GM12878 (cell line): ENCODE results near the gene PPM1N. TPM values are rescaled to one million over a fixed set of nuclear protein-coding genes. Genes with fewer than 3 reads are reported as not detected.

ENCODE experiments used
- ATAC-seq: fragments of 200-7000 bp; cut with Tn5 transposase; 3 replicates; pipeline ENCODE4 v1.9.1; 2020; ENCODE audit warnings: mild to moderate bottlenecking, moderate library complexity
- BruUV-seq: library from RNA; stranded (reverse); fragments of 400-500 nt; replicated peaks from 2 replicates; lab custom pipeline; 2021; lab: Mats Ljungman, UMichigan
- CTCF ChIA-PET: fragments of 300-600 bp; sonication (Branson Sonifier 250); formaldehyde crosslinking; extraction: SDS; loops from one replicate; lab custom pipeline; 2021; ENCODE audit warnings: inconsistent platforms; lab: Yijun Ruan, JAX
- POLR2A ChIA-PET: fragments of 350-600 bp; formaldehyde crosslinking; extraction: SDS; loops from one replicate; lab custom pipeline; 2021; ENCODE audit warnings: inconsistent platforms; lab: Charles Lee
- RAD21 ChIA-PET: fragments of 300-600 bp; sonication (Branson Sonifier 250); formaldehyde crosslinking; loops from one replicate; lab custom pipeline; 2023; ENCODE audit warnings: antibody characterized with exemption; ENCODE audit not compliant: unreplicated experiment; lab: Charles Lee
- SMC1A ChIA-PET: fragments of 300-600 bp; sonication (Branson Sonifier 250); formaldehyde crosslinking; loops from one replicate; lab custom pipeline; 2023; ENCODE audit not compliant: unreplicated experiment, uncharacterized antibody; lab: Charles Lee
- DNase-seq: peaks from one replicate; pipeline ENCODE4 v3.0.0-alpha.2; 2011; ENCODE audit warnings: low read depth, low spot score
- FAIRE-seq: peaks from 3 replicates; lab custom pipeline; 2011; peaks lifted over from hg19 to GRCh38; lab: Jason Lieb, UNC
- H2AFZ ChIP-seq: 2 replicates; pipeline ENCODE4 v1.6.0; 2011; ENCODE audit warnings: low read depth, low read length, control low read depth; ENCODE audit not compliant: control insufficient read depth
- H3K27ac ChIP-seq: 2 replicates; pipeline ENCODE4 v1.5.1; 2011; ENCODE audit warnings: control low read depth; ENCODE audit not compliant: control insufficient read depth, insufficient read depth
- H3K27me3 ChIP-seq, 2 experiments: replicated peaks in 1 of 2; 2 replicates each; pipeline versions ENCODE4 v1.6.0 to v1.6.1; 2011; ENCODE audit warnings: low read length in 1 of 2; ENCODE audit not compliant: control insufficient read depth in 2 of 2, insufficient read depth in 2 of 2
- H3K36me3 ChIP-seq, 2 experiments: 2 replicates each; pipeline ENCODE4 v1.5.1; 2011; ENCODE audit warnings: low read length in 1 of 2; ENCODE audit not compliant: control insufficient read depth in 2 of 2, insufficient read depth in 2 of 2
- H3K4me1 ChIP-seq: 2 replicates; pipeline ENCODE4 v1.6.1; 2011; ENCODE audit warnings: mild to moderate bottlenecking, low read length, moderate library complexity, mixed read lengths; ENCODE audit not compliant: control insufficient read depth, insufficient read depth
- H3K4me2 ChIP-seq: 2 replicates; pipeline ENCODE4 v1.6.0; 2011; ENCODE audit warnings: control low read depth; ENCODE audit not compliant: control insufficient read depth, insufficient read depth
- H3K4me3 ChIP-seq: fragments of 200-600 bp; sonication (generic); 2 replicates; pipeline ENCODE4 v1.5.1; 2016
- H3K79me2 ChIP-seq: 2 replicates; pipeline ENCODE4 v1.6.0; 2011; ENCODE audit warnings: low read length; ENCODE audit not compliant: control insufficient read depth, insufficient read depth
- H3K9ac ChIP-seq: 2 replicates; pipeline ENCODE4 v1.8.0; 2011; ENCODE audit warnings: low read length, control low read depth, mixed read lengths; ENCODE audit not compliant: control insufficient read depth, insufficient read depth
- H3K9me3 ChIP-seq: replicated peaks from 3 replicates; pipeline ENCODE4 v1.5.1; 2011; ENCODE audit warnings: mild to moderate bottlenecking, low read length; ENCODE audit not compliant: control insufficient read depth, insufficient read depth
- H4K20me1 ChIP-seq: 2 replicates; pipeline ENCODE4 v1.6.0; 2011; ENCODE audit not compliant: control insufficient read depth, insufficient read depth
- BRCA1 ChIP-seq: IDR thresholded peaks from 2 replicates; pipeline ENCODE4 v1.6.1; 2011; ENCODE audit warnings: low read depth, low read length, improper control_type of control experiment
- CEBPZ ChIP-seq: fragments of 150-350 bp; IDR thresholded peaks from 2 replicates; pipeline ENCODE4 v1.6.1; 2016; ENCODE audit warnings: low read depth, low read length
- MAX ChIP-seq: IDR thresholded peaks from 2 replicates; pipeline ENCODE4 v1.6.1; 2012; ENCODE audit warnings: low read depth, low read length, improper control_type of control experiment
- MEF2A ChIP-seq: IDR thresholded peaks from 2 replicates; pipeline ENCODE4 v1.6.1; 2011; ENCODE audit warnings: low read depth, mild to moderate bottlenecking, low read length, moderate library complexity; ENCODE audit not compliant: insufficient read depth
- MLLT1 ChIP-seq: fragments of 450-650 bp; IDR thresholded peaks from 2 replicates; pipeline ENCODE4 v1.6.1; 2016; ENCODE audit warnings: mild to moderate bottlenecking
- NFXL1 ChIP-seq: fragments of 450-650 bp; IDR thresholded peaks from 2 replicates; pipeline ENCODE4 v1.6.1; 2017; ENCODE audit warnings: antibody characterized with exemption, mild to moderate bottlenecking, borderline replicate concordance
- NFYB ChIP-seq: IDR thresholded peaks from 2 replicates; pipeline ENCODE4 v1.6.1; 2011; ENCODE audit warnings: low read depth, mild to moderate bottlenecking, low read length, improper control_type of control experiment, moderate library complexity; ENCODE audit not compliant: insufficient read depth
- RAD21 ChIP-seq: IDR thresholded peaks from 2 replicates; pipeline ENCODE4 v1.6.1; 2011; ENCODE audit warnings: mild to moderate bottlenecking, low read depth, low read length, moderate library complexity; ENCODE audit not compliant: insufficient read depth
- RAD51 ChIP-seq: fragments of 450-650 bp; IDR thresholded peaks from 2 replicates; pipeline ENCODE4 v1.6.1; 2016; ENCODE audit warnings: moderate library complexity, mild to moderate bottlenecking, inconsistent platforms
- SRF ChIP-seq, 2 experiments: IDR thresholded peaks; 2 replicates each; pipeline ENCODE4 v1.6.1; 2011; ENCODE audit warnings: low read depth in 2 of 2, low read length in 2 of 2, mild to moderate bottlenecking in 1 of 2, moderate library complexity in 1 of 2
- STAT3 ChIP-seq: IDR thresholded peaks from 2 replicates; pipeline ENCODE4 v1.6.1; 2011; ENCODE audit warnings: low read depth, low read length, improper control_type of control experiment
- SUPT20H ChIP-seq: IDR thresholded peaks from 2 replicates; pipeline ENCODE4 v1.6.1; 2011; ENCODE audit warnings: low read depth, mild to moderate bottlenecking, low read length, moderate library complexity, borderline replicate concordance; ENCODE audit not compliant: control insufficient read depth
- TCF3 ChIP-seq: IDR thresholded peaks from 2 replicates; pipeline ENCODE4 v1.6.1; 2012; ENCODE audit warnings: low read depth, mild to moderate bottlenecking, low read length, borderline replicate concordance; ENCODE audit not compliant: insufficient read depth
- WRNIP1 ChIP-seq: IDR thresholded peaks from 2 replicates; pipeline ENCODE4 v1.6.1; 2011; ENCODE audit warnings: low read depth, low read length, improper control_type of control experiment, borderline replicate concordance
- ZNF274 ChIP-seq: IDR thresholded peaks from one replicate; pipeline ENCODE4 v1.8.0; 2011; ENCODE audit not compliant: insufficient read length, insufficient read depth
- WGBS: methylation state at CpG from one replicate; pipeline ENCODE4 v1.1.6; 2016; ENCODE audit warnings: low lambda C conversion rate; ENCODE audit not compliant: insufficient replicate concordance, insufficient coverage; ENCODE audit errors: missing lambda C conversion rate; 5-methylcytosine and 5-hydroxymethylcytosine counted together
- in situ Hi-C: fragments of 300-500 bp; cut with MboI; formaldehyde crosslinking; loops from 9 replicates; pipeline ENCODE4 v1.14.3; 2018; ENCODE audit warnings: mixed read lengths
- intact Hi-C: fragments of 100-400 bp; cut with micrococcal nuclease; formaldehyde crosslinking; loops from one replicate; pipeline ENCODE4 v1.14.2; 2022; ENCODE audit not compliant: unreplicated experiment
- polyA plus RNA-seq, 11 experiments: library from polyadenylated mRNA; depleted of rRNA in 4 of 11; unstranded in 6 of 11; stranded (reverse) in 5 of 11; fragments of >200 nt; fragmentation: Nextera tagmentation in 4 of 11; fragmentation: Illumina TruSeq in 1 of 11; extraction: Ambion mirVana in 4 of 11; extraction: Trizol in 1 of 11; gene quantifications; 1 replicate in 1 of 11; 2 replicates in 10 of 11; pipeline versions ENCODE4 v1.2.1 to v1.2.3, GENCODE V29; 2011 to 2016; ENCODE audit warnings: inconsistent platforms in 2 of 11, missing spikeins in 2 of 11, low read depth in 1 of 11
- total RNA-seq, 4 experiments: library from RNA; depleted of rRNA in 3 of 4; stranded (reverse); fragments of >200 nt in 3 of 4; fragmentation: Illumina TruSeq in 1 of 4; extraction: Trizol in 1 of 4; gene quantifications; 2 replicates each; pipeline versions ENCODE4 v1.2.1 to v1.2.3, GENCODE V29; 2013 to 2021

Gene PPM1N
- total and polyA plus RNA-seq, 10 of the 15 experiments (the other 5 are each of a cell fraction or from before 2014, with no cell fraction given) = 1.6 to 5.4 (median 3.7) TPM

GRCh38 chr19:45489216-45489855, 8.9 kb upstream of the PPM1N start:
- Histone ChIP-seq H3K79me2 (no peaks in the 10 kb centered on the region), H3K4me2 (no peak overlapping the region), H3K9ac (no peak overlapping the region), H3K36me3 (no peaks in the 10 kb centered on the region), H3K4me3 (no peak overlapping the region), H3K27ac (no peak overlapping the region), H3K4me1 (0 out of 2 replicates have a peak, but pooled peaks cover 3% of the 10 kb centered on the region), H3K27me3 (no peaks in the 10 kb centered on the region), H2AFZ (no peak overlapping the region), H3K9me3 (no peaks in the 10 kb centered on the region), H4K20me1 (no peaks in the 10 kb centered on the region)
- ATAC-seq (no peak), FAIRE-seq (no peak), DNase-seq (no peak)
- 64% methylated on average over 20 of the region's 20 CpGs for WGBS
- POLR2A ChIA-PET = interaction anchor here (0.8 kb wide), 1 partner anchor 11 kb away, joined by 3 read pairs; no protein-coding TSS in a partner anchor
- in situ Hi-C loops (no loop called here), intact Hi-C loops (loop anchor here (10.0 kb wide), 1 partner anchor 395 kb away; the partner anchor contains the start of gene PPP1R37)
- SMC1A ChIA-PET = interaction anchor here (0.6 kb wide), 1 partner anchor 179 kb away, joined by 3 read pairs; the partner anchor contains the start of gene GIPR
- CTCF ChIA-PET = interaction anchor here (0.6 to 2.6 kb wide), 5 partner anchors 11 to 152 kb away, joined by 3 to 12 read pairs (median 3); no protein-coding TSS in a partner anchor
- BruUV-seq = no TSS peak
- RAD21 ChIA-PET = interaction anchor here (1.3 to 1.6 kb wide), 3 partner anchors 11 to 153 kb away, joined by 4 to 6 read pairs (median 5); no protein-coding TSS in a partner anchor
- TF ChIP-seq BRCA1 (no peak), MAX (no peak), MEF2A (no peak), WRNIP1 (no peak), NFXL1 (no peak), STAT3 (no peak), MLLT1 (no peak), SRF (IDR thresholded peaks at IDR 0.05; ENCODE audit: low read depth in 2 of 2, low read length in 2 of 2) (no peak), RAD51 (no peak), SUPT20H (no peak), NFYB (no peak), ZNF274 (no peak), CEBPZ (no peak), TCF3 (no peak), RAD21 (no peak)
